RWPE2 (cell line): Measurements from ENCODE around the gene STX1B.

Experiments
- ATAC-seq: fragments of 200-7000 bp; cut with Tn5 transposase; 3 replicates; pipeline ENCODE4 v1.9.1; 2021; ENCODE audit warnings: low read depth
- DNase-seq: peaks from one replicate; pipeline ENCODE4 v3.0.0-alpha.2; 2020; ENCODE audit warnings: low spot score
- H3K27ac ChIP-seq: fragments of 450-650 bp; 2 replicates; pipeline ENCODE4 v1.5.1; 2017; ENCODE audit warnings: mild to moderate bottlenecking; ENCODE audit not compliant: poor library complexity, severe bottlenecking
- H3K27me3 ChIP-seq: fragments of 250-450 bp; sonication (Bioruptor Pico); 2 replicates; pipeline ENCODE4 v1.5.1; 2021; ENCODE audit warnings: mild to moderate bottlenecking, moderate library complexity; ENCODE audit not compliant: insufficient read depth, poor library complexity, severe bottlenecking
- H3K36me3 ChIP-seq: fragments of 250-450 bp; sonication (Bioruptor Pico); 2 replicates; pipeline ENCODE4 v1.5.1; 2020; ENCODE audit warnings: low read depth, mild to moderate bottlenecking, moderate library complexity
- H3K4me1 ChIP-seq: fragments of 250-450 bp; sonication (Bioruptor Pico); 2 replicates; pipeline ENCODE4 v1.5.1; 2021; ENCODE audit warnings: mild to moderate bottlenecking, moderate library complexity; ENCODE audit not compliant: insufficient read depth, poor library complexity, severe bottlenecking
- H3K4me3 ChIP-seq: fragments of 250-450 bp; sonication (Bioruptor Pico); 2 replicates; pipeline ENCODE4 v1.5.1; 2021; ENCODE audit warnings: mild to moderate bottlenecking, moderate library complexity; ENCODE audit not compliant: severe bottlenecking
- H3K9me3 ChIP-seq: fragments of 250-450 bp; sonication (Bioruptor Pico); 2 replicates; pipeline ENCODE4 v1.5.1; 2021; ENCODE audit warnings: mild to moderate bottlenecking, moderate library complexity; ENCODE audit not compliant: severe bottlenecking
- TF ChIP-seq, protein P1 (sequence below): fragments of 450-650 bp; IDR thresholded peaks from one replicate; pipeline ENCODE4 v1.5.1; 2017; ENCODE audit warnings: mild to moderate bottlenecking, moderate library complexity; ENCODE audit not compliant: poor library complexity, severe bottlenecking

STX1B gene

DNA sequence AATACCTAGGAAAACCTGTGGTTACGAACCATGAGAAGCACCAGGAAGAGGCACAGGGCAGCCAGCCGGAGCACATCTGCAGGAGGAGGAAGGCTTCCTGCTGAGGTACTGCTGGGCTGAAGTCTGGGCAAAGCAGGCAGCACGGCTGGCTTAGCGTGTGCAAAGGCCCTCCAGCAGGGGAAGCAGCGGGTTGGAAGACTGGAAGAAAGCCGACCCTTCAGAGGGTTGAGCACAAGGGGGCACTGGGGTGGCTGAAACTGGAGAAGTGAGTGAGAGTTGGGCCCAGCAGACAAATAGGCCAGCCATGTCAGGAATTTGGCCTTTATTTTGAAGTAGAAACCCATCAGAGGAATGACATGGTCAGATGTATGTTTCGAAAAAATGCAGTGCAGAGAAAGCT lies 37.6 kb downstream of the STX1B start:
- H3K4me1 ChIP-seq: no peaks in the 10 kb centered on the region
- no peak overlapping the region for H3K4me3 ChIP-seq
- TF ChIP-seq, protein P1, sequence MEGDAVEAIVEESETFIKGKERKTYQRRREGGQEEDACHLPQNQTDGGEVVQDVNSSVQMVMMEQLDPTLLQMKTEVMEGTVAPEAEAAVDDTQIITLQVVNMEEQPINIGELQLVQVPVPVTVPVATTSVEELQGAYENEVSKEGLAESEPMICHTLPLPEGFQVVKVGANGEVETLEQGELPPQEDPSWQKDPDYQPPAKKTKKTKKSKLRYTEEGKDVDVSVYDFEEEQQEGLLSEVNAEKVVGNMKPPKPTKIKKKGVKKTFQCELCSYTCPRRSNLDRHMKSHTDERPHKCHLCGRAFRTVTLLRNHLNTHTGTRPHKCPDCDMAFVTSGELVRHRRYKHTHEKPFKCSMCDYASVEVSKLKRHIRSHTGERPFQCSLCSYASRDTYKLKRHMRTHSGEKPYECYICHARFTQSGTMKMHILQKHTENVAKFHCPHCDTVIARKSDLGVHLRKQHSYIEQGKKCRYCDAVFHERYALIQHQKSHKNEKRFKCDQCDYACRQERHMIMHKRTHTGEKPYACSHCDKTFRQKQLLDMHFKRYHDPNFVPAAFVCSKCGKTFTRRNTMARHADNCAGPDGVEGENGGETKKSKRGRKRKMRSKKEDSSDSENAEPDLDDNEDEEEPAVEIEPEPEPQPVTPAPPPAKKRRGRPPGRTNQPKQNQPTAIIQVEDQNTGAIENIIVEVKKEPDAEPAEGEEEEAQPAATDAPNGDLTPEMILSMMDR: no peak
- peaks cover 82% of the 10 kb centered on the region for H3K36me3 ChIP-seq
- DNase-seq: no peak
- no peaks in the 10 kb centered on the region for H3K27me3 ChIP-seq
- H3K9me3 ChIP-seq: no peaks in the 10 kb centered on the region
- H3K27ac ChIP-seq: no peak overlapping the region
- no peak for ATAC-seq

DNA sequence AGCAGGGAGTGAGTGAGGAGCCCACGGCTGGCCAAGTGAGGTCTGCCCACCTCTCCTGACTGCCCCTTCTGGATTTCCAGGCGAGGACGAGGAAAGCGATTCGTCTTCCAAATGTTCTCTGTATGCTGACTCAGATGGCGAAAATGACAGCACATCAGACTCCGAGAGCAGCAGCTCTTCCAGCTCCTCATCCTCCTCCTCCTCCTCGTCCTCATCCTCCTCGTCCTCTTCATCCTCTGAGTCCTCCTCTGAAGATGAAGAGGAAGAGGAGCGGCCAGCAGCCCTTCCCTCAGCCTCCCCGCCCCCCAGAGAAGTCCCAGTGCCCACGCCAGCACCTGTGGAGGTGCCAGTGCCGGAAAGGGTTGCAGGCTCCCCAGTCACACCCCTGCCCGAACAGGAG lies 39.1 kb downstream of the STX1B start:
- Histone ChIP-seq H3K9me3 (no peaks in the 10 kb centered on the region), H3K27ac (no peak overlapping the region), H3K36me3 (peaks cover 87% of the 10 kb centered on the region), H3K4me3 (no peak overlapping the region), H3K4me1 (no peaks in the 10 kb centered on the region), H3K27me3 (no peaks in the 10 kb centered on the region)
- TF ChIP-seq, protein P1: no peak
- DNase-seq (no peak), ATAC-seq (no peak)

DNA sequence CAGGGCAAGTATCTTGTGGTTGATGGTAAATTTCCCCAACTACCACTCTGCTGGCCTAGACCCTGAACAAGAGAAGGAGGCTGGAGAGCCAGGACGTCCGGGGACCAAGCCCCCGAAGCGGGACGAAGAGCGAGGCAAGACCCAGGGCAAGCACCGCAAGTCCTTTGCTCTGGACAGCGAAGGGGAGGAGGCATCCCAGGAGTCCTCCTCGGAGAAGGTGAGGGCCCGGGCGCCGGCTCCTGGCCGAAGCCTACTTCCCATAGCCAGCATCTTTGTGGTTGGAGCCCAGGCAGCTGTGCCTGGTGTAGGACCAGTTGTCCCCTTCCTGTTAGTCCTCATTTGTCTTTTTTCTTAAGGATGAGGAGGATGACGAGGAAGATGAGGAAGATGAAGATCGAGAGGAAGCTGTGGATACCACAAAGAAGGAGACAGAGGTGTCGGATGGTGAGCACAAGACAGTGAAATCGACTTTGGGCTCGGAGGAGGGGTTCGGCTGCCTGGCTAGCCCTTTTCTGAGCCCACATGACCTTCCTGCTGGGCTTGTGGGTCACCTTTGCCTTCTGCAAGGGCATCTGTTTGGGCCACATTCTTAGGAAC lies 41.1 kb downstream of the STX1B start:
- TF ChIP-seq, protein P1: no peak
- H3K27me3 ChIP-seq: no peaks in the 10 kb centered on the region
- no peaks in the 10 kb centered on the region for H3K9me3 ChIP-seq
- no peaks in the 10 kb centered on the region for H3K4me1 ChIP-seq
- DNase-seq (no peak), ATAC-seq (no peak)
- H3K36me3 ChIP-seq: peaks cover 91% of the 10 kb centered on the region
- no peak overlapping the region for H3K4me3 ChIP-seq
- H3K27ac ChIP-seq: no peak overlapping the region

DNA sequence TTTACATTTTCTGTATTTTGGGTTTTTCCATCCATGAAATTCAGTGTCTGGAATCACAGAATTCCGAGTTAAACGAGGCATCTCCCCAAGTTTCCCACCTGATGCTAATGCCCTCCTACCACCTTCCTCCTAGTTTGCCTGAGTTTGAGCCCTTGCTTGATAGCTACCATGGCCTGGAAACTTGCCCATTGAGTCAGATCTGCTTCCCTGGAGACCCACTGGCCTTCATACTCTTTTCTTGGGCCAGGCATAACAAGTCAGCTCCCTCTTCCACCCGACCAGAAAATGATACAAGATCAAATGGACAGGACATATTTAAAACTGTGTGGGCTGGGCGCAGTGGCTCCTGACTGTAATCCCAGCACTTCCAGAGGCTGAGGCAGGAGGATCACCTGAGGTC lies 42.6 kb downstream of the STX1B start:
- H3K36me3 ChIP-seq: peaks cover 92% of the 10 kb centered on the region
- no peak for ATAC-seq
- TF ChIP-seq, protein P1: no peak

DNA sequence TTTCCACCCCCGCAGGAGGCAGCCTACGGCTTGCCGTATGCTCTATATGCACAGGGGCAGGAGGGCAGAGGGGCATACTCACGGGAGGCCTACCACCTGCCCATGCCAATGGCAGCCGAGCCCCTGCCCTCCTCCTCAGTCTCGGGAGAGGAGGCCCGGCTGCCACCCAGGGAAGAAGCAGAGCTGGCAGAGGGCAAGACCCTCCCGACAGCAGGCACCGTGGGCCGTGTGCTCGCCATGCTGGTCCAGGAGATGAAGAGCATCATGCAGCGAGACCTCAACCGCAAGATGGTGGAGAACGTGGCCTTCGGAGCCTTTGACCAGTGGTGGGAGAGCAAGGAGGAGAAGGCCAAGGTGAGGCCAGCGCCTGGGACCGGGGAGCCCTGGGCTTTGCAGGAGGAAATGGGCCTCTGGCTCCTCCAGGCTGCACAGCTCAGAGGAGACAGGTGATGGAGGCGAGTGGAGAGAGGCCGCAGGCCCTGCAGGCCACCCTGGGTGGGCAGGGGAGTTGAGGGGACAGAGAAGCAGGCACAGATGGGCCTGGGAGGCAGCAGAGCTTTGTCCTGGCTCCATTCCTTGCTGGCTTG lies 44.3 kb downstream of the STX1B start:
- Histone ChIP-seq H3K27me3 (no peaks in the 10 kb centered on the region), H3K4me1 (no peaks in the 10 kb centered on the region), H3K9me3 (no peaks in the 10 kb centered on the region), H3K36me3 (peaks cover 95% of the 10 kb centered on the region), H3K27ac (no peak overlapping the region), H3K4me3 (no peak overlapping the region)
- ATAC-seq (no peak), DNase-seq (no peak)
- TF ChIP-seq, protein P1: no peak

More for the DNA sequence above, 42.6 kb downstream of the STX1B start:
- no peaks in the 10 kb centered on the region for H3K27me3 ChIP-seq
- no peaks in the 10 kb centered on the region for H3K4me1 ChIP-seq
- no peaks in the 10 kb centered on the region for H3K9me3 ChIP-seq
- no peak for DNase-seq
- H3K4me3 ChIP-seq: no peak overlapping the region
- H3K27ac ChIP-seq: no peak overlapping the region
